Neutrophil (primary cell): ENCODE measurements around the gene DGKE.

ENCODE experiments used
- H3K27ac ChIP-seq: fragments of 200-600 bp; sonication (generic); 2 replicates; pipeline ENCODE4 v1.5.1; 2016; ENCODE audit warnings: mild to moderate bottlenecking, moderate library complexity
- H3K27me3 ChIP-seq: fragments of 200-600 bp; sonication (generic); 2 replicates; pipeline ENCODE4 v1.6.0; 2016; ENCODE audit warnings: mild to moderate bottlenecking
- H3K36me3 ChIP-seq: fragments of 200-600 bp; sonication (generic); 2 replicates; pipeline ENCODE4 v1.5.1; 2017
- H3K4me1 ChIP-seq, 2 experiments: fragments of 200-600 bp in 1 of 2; sonication (generic) in 1 of 2; 1 replicate in 1 of 2; 2 replicates in 1 of 2; pipeline versions ENCODE4 v1.5.1 to v1.6.1; 2013 to 2016; ENCODE audit warnings: low read depth in 1 of 2, low read length in 1 of 2, mild to moderate bottlenecking in 1 of 2, moderate library complexity in 1 of 2; ENCODE audit not compliant: control insufficient read depth in 1 of 2, insufficient read depth in 1 of 2
- H3K4me3 ChIP-seq, 2 experiments: fragments of 200-600 bp in 1 of 2; sonication (generic) in 1 of 2; 1 replicate in 1 of 2; 2 replicates in 1 of 2; pipeline ENCODE4 v1.5.1; 2013 to 2016; ENCODE audit warnings: low read depth in 1 of 2, low read length in 1 of 2, mild to moderate bottlenecking in 1 of 2, moderate library complexity in 1 of 2
- H3K9me3 ChIP-seq: fragments of 200-600 bp; sonication (generic); 2 replicates; pipeline ENCODE4 v1.5.1; 2016
- CTCF ChIP-seq: fragments of 200-600 bp; sonication (generic); IDR thresholded peaks from 2 replicates; pipeline ENCODE4 v1.5.1; 2016; ENCODE audit warnings: antibody characterized with exemption

The DGKE gene

GRCh38 chr17:56801459-56802178 is 32.3 kb upstream of the DGKE start:
- no peaks in the 10 kb centered on the region for H3K27me3 ChIP-seq
- H3K27ac ChIP-seq, result no peak overlapping the region
- no peaks in the 10 kb centered on the region for H3K4me1 ChIP-seq
- H3K9me3 ChIP-seq, result no peaks in the 10 kb centered on the region
- TF ChIP-seq CTCF, result no peak
- H3K4me3 ChIP-seq, result no peak overlapping the region
- no peaks in the 10 kb centered on the region for H3K36me3 ChIP-seq

GRCh38 chr17:56803071-56803470 is 30.9 kb upstream of the DGKE start:
- Histone ChIP-seq H3K27me3 (no peaks in the 10 kb centered on the region), H3K36me3 (no peaks in the 10 kb centered on the region), H3K27ac (no peak overlapping the region), H3K4me1 (no peaks in the 10 kb centered on the region), H3K9me3 (no peaks in the 10 kb centered on the region), H3K4me3 (no peak overlapping the region)
- no peak for TF ChIP-seq CTCF

- TF ChIP-seq CTCF, result no peak
- H3K27me3 ChIP-seq, result no peaks in the 10 kb centered on the region
- no peak overlapping the region for H3K4me3 ChIP-seq
- no peaks in the 10 kb centered on the region for H3K9me3 ChIP-seq
- no peaks in the 10 kb centered on the region for H3K4me1 ChIP-seq
- H3K36me3 ChIP-seq, result no peaks in the 10 kb centered on the region
- no peak overlapping the region for H3K27ac ChIP-seq
Observed at GRCh38 chr17:56804454-56804853, 29.5 kb upstream of the DGKE start.

GRCh38 chr17:56806949-56807348 is 27.0 kb upstream of the DGKE start:
- Histone ChIP-seq H3K4me3 (no peak overlapping the region), H3K4me1 (no peaks in the 10 kb centered on the region), H3K36me3 (no peaks in the 10 kb centered on the region), H3K27ac (no peak overlapping the region), H3K9me3 (no peaks in the 10 kb centered on the region), H3K27me3 (no peaks in the 10 kb centered on the region)
- no peak for TF ChIP-seq CTCF

GRCh38 chr17:56807723-56808122 is 26.2 kb upstream of the DGKE start:
- H3K27ac ChIP-seq, result no peak overlapping the region
- TF ChIP-seq CTCF, result no peak
- no peaks in the 10 kb centered on the region for H3K36me3 ChIP-seq
- no peaks in the 10 kb centered on the region for H3K4me1 ChIP-seq
- no peak overlapping the region for H3K4me3 ChIP-seq
- H3K27me3 ChIP-seq, result peaks cover 7% of the 10 kb centered on the region
- H3K9me3 ChIP-seq, result no peaks in the 10 kb centered on the region
